ENCODE results near the gene USP31. TPM values are rescaled to one million over a fixed set of nuclear protein-coding genes. Genes with fewer than 3 reads are reported as not detected.

The USP31 gene
- total RNA-seq, 4 donors from 2014 or later = 6.0 to 8.3 (median 7.1) TPM

DNA sequence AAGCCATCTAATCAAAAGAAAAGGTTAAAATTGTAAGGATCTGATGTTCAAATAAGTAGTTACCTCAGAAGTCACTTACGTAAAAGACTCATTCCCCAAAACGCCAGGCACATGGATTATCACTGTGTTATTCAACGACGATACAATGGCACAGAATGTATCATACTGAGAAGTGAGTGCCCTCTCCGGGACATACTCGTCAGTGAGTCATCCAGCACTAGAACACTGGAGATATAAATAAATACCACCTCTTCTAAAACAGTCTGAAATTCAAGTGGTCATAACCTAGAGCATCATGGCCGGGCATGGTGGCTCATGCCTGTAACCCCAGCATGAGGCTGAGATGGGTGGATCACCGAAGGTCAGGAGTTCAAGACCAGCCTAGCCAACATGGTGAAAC, 24.9 kb downstream of the USP31 start:
- TF ChIP-seq POLR2A (IDR thresholded peaks at IDR 0.05) (no peak), EP300 (IDR thresholded peaks at IDR 0.05; ENCODE audit: low read depth) (peak; percentile 67), POLR2AphosphoS5 (IDR thresholded peaks at IDR 0.05) (peak; percentile 27 to 63 (median 36))
- TF ChIP-seq, protein P1, sequence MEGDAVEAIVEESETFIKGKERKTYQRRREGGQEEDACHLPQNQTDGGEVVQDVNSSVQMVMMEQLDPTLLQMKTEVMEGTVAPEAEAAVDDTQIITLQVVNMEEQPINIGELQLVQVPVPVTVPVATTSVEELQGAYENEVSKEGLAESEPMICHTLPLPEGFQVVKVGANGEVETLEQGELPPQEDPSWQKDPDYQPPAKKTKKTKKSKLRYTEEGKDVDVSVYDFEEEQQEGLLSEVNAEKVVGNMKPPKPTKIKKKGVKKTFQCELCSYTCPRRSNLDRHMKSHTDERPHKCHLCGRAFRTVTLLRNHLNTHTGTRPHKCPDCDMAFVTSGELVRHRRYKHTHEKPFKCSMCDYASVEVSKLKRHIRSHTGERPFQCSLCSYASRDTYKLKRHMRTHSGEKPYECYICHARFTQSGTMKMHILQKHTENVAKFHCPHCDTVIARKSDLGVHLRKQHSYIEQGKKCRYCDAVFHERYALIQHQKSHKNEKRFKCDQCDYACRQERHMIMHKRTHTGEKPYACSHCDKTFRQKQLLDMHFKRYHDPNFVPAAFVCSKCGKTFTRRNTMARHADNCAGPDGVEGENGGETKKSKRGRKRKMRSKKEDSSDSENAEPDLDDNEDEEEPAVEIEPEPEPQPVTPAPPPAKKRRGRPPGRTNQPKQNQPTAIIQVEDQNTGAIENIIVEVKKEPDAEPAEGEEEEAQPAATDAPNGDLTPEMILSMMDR (IDR thresholded peaks at IDR 0.05) = no peak
- Histone ChIP-seq H3K4me3 (no peak overlapping the region), H3K4me1 (peaks cover 21 to 43% (median 28%) of the 10 kb centered on the region in 4 donors), H3K36me3 (no peaks in the 10 kb centered on the region), H3K27ac (peak overlapping the region in 3 of 4 donors; percentile 10 to 52 (median 39)), H3K9me3 (no peaks in the 10 kb centered on the region), H3K27me3 (no peaks in the 10 kb centered on the region)
- DNase-seq = no peak
- in situ Hi-C loops (cut with MboI; ENCODE audit: low pct_ligation_motif_present in 1 of 4, low pct_unique_long_range_greater_than_20kb in 1 of 4, low sequenced_read_pairs in 3 of 4) (no loop called here), intact Hi-C loops (cut with DNase I; ENCODE audit: low total_unique reads) (no loop called here)
- WGBS, 2 donors (ENCODE audit: low coverage in 1 of 2) = 64 to 73% methylated on average over 8 of the region's 8 CpGs

DNA sequence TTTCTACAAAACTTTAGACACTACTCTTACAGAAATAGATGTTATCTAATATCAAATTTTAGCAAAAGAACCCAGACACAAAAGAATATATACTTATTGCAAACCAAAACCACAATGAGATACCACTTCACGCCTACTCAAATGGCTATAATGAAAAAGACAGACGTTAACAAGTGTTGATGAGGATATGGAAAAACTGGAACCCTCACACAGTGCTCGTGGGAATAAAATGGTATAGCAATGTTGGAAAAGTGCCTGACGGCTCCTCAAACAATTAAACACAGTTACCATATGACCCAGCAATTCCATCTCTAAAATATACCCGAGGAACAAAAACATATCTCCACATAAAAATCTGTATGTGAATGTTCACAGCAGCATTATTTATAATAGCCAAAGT, 27.1 kb downstream of the USP31 start:
- H3K36me3 ChIP-seq = no peaks in the 10 kb centered on the region
- H3K4me1 ChIP-seq = peaks cover 21 to 48% (median 28%) of the 10 kb centered on the region in 4 donors
- no peaks in the 10 kb centered on the region for H3K9me3 ChIP-seq
- H3K4me3 ChIP-seq = no peak overlapping the region
- H3K27me3 ChIP-seq = no peaks in the 10 kb centered on the region
- peak overlapping the region in 2 of 4 donors; percentile 62 to 69 for H3K27ac ChIP-seq
- intact Hi-C loops (cut with DNase I; ENCODE audit: low total_unique reads) = no loop called here
- in situ Hi-C loops (cut with MboI; ENCODE audit: low pct_ligation_motif_present in 1 of 4, low pct_unique_long_range_greater_than_20kb in 1 of 4, low sequenced_read_pairs in 3 of 4) = no loop called here
- TF ChIP-seq POLR2A (IDR thresholded peaks at IDR 0.05) = no peak
- TF ChIP-seq, protein P1 (IDR thresholded peaks at IDR 0.05) = no peak
- no peak for TF ChIP-seq POLR2AphosphoS5 (IDR thresholded peaks at IDR 0.05)
- no peak for TF ChIP-seq EP300 (IDR thresholded peaks at IDR 0.05; ENCODE audit: low read depth)
- 52 to 72% methylated on average over 5 of the region's 5 CpGs for WGBS, 2 donors (ENCODE audit: low coverage in 1 of 2)
- no peak for DNase-seq

DNA sequence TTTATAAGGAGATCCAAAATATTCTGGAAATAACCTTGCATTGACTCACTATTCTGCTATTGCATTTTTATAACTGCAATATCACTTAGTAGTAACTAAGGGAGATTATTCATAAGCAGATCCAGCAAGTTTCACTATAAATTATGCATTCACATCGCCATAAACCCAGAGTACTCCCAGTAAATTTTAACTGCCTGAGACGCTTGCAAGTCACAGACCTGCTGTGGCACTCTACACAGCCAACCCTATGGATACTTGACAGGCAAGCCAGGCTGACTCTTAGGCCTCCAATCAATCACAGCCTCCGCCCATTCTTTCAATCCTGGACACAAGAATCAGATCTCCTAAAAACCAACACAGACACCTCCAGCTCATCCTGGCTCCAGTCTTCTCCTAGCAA, 28.2 kb downstream of the USP31 start:
- intact Hi-C loops (cut with DNase I; ENCODE audit: low total_unique reads) = no loop called here
- 30 to 56% methylated on average over 3 of the region's 3 CpGs for WGBS, 2 donors (ENCODE audit: low coverage in 1 of 2)
- H3K4me1 ChIP-seq = peaks cover 21 to 48% (median 28%) of the 10 kb centered on the region in 4 donors
- H3K36me3 ChIP-seq = no peaks in the 10 kb centered on the region
- in situ Hi-C loops (cut with MboI; ENCODE audit: low pct_ligation_motif_present in 1 of 4, low pct_unique_long_range_greater_than_20kb in 1 of 4, low sequenced_read_pairs in 3 of 4) = no loop called here
- TF ChIP-seq, protein P1 (IDR thresholded peaks at IDR 0.05) = no peak
- TF ChIP-seq POLR2AphosphoS5 (IDR thresholded peaks at IDR 0.05) = peak in 2 of 3 donors; percentile 9 to 19
- no peak for TF ChIP-seq EP300 (IDR thresholded peaks at IDR 0.05; ENCODE audit: low read depth)
- H3K27ac ChIP-seq = peak overlapping the region; percentile 55 to 77 (median 66)
- no peak for DNase-seq
- H3K4me3 ChIP-seq = no peak overlapping the region
- H3K27me3 ChIP-seq = no peaks in the 10 kb centered on the region
- H3K9me3 ChIP-seq = no peaks in the 10 kb centered on the region

DNA sequence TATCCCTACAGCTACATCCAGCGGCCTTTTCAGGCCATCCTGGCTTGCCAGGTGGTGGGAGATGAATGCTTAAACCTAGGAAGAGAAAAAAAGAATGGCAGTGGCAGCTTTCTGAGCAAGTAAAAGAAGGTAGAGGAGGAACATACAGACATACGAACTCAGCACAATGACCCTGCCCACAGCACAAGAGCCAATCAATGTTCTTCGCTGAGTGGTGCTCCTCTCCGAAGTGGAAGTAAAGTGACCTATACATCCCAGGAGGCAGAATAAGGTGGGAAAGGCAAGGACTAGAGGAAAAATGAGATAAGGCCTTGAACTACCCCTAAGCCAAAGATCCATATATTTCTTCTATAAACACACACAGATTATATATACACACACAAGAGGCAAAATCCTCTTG, 28.7 kb downstream of the USP31 start:
- Histone ChIP-seq H3K27me3 (no peaks in the 10 kb centered on the region), H3K4me1 (peaks cover 17 to 43% (median 24%) of the 10 kb centered on the region in 4 donors), H3K4me3 (no peak overlapping the region), H3K9me3 (no peaks in the 10 kb centered on the region), H3K36me3 (no peaks in the 10 kb centered on the region), H3K27ac (peak overlapping the region; percentile 55 to 77 (median 66))
- intact Hi-C loops (cut with DNase I; ENCODE audit: low total_unique reads) (no loop called here), in situ Hi-C loops (cut with MboI; ENCODE audit: low pct_ligation_motif_present in 1 of 4, low pct_unique_long_range_greater_than_20kb in 1 of 4, low sequenced_read_pairs in 3 of 4) (no loop called here)
- TF ChIP-seq, protein P1 (IDR thresholded peaks at IDR 0.05) = no peak
- WGBS, 2 donors (ENCODE audit: low coverage in 1 of 2) = 86 to 93% methylated on average over 4 of the region's 4 CpGs
- DNase-seq = no peak
